Retina (tissue), 1 donor: ENCODE data around the gene SKI.
A peak's percentile ranks its signal among the peaks of the same experiment; 100 is the strongest.

ENCODE experiments used
- DNase-seq: peaks from one replicate; pipeline ENCODE4 v3.0.0-alpha.2; 2016

The SKI gene

DNA sequence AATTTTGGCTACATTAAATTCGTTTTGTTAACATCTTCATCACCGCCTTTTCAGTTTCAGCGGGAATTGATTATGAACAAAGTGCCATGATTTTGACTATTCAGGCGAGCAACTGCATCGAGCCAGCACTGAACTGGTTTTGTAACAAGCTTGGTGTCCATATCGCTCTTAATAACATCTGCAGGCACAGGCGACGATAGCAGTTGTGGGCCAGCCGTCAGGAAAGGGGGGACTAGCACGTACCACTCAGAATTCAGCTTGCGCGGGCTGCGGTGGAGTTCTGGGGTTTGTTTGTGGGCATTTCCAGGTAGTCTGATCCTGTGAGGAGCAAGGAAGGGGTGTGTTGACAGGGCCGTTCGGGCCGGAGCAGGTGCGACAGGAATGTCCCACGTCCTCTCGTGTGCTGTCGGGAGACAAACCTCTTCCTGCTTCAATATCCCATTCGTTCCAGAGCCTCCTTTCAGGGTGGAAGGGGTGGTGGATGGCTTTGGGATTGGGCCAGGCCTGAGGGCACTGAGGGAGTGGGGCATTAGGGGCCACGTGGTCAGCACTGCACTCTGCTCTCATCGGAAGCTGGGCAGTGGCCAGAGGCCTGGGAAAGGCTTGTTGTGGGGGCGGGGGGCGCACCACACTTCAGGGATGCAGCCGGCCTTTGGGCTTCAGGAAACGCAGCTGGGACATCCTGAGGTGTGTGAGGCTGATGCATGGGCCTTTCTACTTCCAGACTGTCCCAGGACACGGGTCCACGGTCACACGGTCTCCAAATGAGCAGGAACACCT lies 39.1 kb downstream of the SKI start:
- no peak for DNase-seq

DNA sequence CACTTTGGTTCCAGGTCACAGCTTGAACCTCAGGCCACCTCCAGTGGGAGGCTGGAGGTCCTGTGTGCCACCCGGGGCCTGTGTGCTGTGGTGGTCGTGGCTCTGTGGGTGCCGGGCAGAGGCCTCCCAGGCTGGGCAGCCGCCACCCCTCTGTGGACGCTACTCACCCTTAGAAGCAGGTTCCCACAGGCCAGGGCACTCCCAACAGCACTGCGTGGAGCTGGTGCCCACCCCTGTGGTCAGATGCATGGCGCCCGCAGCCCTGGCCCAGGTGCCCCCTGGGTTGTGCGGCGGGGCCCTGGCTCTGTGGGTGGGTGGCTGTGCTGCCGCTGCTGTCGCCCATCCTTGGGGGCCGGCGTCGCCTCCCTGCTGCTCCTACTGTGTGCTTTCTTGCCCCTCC lies 39.7 kb downstream of the SKI start:
- no peak for DNase-seq

DNA sequence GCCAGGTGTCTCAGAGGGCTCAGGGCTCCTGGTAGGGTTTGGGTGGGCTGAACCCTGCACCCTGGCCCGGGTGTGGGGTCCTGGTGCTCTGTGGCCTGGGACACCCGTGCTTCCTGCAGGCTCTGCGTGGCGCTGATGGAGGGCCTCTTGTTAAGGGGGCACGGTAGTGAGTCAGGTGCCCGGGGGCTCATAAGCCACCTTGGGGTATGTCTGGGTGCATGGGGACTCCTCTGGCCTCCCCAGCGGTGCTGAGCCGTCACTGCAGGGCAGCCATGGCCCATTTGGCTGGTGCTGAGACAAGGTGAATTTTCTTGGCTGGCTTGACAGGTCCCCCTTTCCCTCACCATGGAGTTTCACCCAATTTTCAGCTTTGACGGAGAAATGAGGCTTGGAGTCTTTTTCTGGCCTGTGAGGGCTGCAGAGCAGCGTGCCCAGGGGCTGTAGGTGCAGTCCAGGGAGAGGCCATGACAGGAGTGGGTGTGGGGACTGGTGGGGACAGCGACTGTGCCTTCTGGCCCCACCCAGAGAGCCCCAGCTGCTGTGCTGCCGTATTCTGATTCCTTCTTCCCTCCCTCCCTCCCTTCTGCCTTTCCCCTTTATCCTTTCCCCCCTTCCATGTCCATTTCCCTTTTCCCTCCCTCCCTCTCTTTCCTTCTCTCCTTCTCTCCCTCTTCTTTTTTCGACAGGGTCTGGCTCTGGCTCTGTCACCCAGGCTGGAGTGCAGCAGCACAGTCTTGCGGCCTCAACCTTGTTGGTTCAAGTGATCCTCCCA lies 40.4 kb downstream of the SKI start:
- DNase-seq, result no peak

DNA sequence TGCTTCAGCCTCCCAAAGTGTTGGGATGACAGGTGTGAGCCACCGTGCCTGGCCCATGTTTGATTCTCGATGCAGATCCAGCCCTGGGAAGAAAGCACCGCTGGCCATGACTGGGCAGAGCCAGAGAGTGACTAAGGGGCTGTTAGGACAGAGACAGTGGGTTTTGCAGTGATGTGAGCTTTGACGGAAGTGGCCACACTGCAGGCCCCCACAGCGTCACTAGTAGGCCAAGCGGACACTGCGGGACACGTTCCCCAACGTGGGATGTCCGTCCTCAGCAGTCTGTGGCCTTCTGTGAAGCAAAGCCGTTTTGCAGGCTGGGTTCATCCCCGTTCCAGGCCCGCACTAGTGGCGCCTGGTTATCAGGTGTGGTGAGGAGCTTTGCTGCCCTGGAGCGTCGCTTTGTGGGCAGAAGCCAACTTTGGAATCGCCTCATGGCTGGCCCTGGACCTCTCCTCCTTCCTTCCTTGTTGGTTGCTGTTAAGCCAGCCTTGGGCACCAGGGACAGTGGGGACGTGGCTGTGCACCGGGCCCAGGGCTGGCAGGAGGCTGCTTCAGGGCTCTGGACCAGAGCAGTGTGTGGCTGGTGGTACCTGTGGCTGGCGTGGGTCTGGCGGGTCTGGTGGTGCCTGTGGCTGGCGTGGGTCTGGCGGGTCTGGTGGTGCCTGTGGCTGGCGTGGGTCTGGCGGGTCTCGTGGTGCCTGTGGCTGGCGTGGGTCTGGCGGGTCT lies 41.2 kb downstream of the SKI start:
- DNase-seq, result no peak

DNA sequence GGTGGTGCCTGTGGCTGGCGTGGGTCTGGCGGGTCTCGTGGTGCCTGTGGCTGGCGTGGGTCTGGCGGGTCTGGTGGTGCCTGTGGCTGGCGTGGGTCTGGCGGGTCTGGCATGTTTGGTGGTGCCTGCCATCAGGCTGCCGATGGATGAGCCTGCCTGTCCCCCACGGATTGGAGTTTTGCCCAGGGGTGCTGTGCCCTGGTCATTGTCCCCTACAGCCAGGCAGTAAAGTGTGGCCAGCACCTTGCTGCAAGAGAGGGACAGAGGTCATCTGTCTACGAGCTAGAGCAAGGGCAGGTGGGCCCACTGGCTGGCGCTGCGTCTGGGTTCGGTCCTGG lies 41.8 kb downstream of the SKI start:
- DNase-seq, result no peak

DNA sequence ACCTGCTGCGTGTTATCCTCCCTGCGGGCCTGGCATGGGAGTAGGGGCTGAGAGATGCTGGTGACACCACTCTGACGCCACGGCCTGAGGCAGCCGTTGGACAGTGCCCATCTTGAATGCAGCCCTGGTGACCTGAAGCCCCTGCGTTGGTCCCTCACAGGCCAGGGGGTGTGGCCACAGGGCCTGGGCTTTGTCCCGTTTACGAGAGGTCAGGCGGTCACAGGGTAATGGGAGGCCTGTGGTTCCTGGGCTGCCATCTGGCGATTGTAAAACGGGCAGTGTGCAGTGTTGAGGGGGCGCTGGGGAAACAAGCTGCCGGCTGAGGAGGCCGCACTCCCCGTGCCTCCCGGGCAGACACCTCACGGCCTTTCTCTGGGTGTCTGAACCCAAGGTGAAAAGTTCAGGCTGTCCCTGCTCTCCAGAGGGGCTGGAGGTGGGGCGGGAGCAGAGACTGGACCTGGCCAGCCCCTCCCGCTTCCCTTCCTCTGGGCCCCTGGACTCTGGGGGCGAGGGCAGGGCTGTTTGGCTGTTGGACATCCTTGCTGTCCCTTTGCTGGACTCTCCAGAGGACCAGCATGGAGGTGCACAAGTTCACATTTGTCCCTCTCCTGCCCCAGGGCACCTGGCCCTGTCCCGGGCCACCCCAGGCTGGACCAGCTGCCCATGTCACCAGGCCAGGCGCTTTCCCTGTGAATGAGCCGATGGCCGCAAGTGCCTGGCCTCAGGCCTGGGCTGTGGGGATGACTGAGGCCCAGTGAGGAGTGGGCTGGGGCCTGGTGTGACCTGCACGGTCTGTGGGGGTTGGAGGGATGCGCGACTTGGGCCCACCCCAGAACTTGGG lies 42.4 kb downstream of the SKI start:
- peak; percentile 81 for DNase-seq

DNA sequence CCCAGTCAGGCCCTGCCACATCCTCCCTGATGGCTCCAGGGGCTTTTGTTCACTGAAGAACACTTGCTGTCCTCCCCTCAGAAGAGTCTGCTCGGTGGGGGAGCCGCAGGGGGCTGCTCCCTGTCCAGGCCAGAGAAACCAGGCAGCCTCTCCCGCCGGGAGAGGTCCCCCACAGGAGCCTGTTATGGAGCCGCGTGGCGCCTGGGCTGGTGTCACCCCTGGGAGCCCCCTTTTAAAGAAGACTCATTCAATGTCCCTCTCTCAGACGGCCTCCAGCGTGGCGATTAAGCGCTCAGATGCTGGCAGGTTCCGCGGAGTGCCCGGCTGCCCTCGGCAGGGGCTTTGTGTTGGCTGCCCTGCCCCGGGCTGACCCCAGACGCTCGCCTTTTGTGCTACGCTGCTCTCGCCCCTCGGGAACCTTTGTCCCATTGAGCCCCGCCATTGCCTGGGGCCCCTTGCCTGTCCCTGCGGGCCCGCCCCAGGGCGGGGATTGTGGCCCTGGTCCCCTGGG lies 43.1 kb downstream of the SKI start:
- peak; percentile 83 for DNase-seq

DNA sequence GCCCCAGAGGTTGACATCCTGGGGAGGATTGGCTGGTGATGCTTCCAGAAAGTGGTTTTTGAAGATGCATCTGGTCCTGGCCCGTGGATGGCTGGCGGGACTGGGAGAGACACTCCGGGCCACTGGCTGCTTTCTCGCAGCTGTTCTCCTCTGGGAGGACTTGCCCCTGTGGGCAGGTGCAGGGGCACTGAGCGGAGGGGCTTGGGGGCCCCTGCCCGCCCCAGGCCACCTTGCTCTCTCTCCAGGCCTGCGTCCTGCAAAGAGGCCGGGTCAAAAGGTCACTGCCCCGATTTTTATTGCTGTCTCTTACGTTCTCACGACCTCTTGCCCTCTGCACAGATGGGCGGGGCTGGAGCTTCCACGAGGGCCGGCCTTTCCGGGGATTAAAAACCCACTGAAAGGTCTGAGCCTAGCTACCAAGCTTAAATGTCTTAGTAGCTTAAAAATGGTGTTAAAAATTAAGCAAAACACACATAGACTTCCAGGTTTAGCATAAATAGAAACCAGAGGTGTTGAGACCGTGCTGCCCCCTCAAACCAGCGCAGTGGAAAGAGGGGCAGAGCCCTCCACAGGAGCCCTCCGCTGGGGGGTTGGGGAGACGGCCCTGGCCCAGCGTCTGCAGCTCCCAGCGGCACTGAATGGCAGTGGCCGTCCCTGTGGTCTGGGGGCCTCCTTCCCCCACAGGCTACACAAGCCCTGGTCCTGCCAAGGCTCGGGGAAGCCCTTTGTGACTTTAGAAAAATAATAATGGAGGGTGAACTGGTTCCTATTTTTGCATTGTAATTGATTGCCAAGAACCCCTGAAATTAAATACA lies 43.9 kb downstream of the SKI start:
- DNase-seq, result peak; percentile 75

DNA sequence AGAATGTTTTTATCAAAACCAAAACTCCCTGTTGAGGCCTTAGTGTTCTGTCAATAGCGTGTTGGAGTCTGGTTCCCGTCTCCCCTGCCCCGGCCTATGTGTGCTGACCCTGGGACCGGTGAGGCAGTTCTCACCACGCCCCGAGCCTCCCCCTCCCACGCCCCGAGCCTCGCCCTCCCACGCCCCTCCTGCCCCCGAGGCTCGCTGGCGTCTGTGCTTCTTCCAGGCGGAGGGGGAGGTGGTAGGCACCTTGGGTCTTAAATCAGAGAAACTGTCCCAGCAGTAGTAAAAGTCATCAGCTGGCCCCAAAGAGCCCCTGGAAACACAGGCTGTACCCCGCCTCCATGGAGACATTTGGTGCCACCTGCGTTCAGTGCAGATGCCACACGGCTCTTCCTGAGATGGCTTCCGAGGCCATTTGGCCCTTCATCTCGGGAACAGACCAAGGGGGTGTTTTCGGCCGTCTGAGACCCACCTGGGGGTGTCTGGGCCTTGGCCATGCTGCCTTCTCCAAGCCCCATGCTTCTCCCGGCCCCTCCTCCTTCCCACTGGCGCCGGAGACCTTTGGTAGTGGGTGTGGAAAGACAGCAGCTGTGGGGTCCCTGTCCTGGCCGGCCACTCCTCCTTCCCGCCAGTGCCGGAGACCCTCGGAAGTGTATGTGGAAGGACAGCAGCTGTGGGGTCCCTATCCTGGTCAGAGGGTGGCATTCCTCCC lies 44.7 kb downstream of the SKI start:
- no peak for DNase-seq

DNA sequence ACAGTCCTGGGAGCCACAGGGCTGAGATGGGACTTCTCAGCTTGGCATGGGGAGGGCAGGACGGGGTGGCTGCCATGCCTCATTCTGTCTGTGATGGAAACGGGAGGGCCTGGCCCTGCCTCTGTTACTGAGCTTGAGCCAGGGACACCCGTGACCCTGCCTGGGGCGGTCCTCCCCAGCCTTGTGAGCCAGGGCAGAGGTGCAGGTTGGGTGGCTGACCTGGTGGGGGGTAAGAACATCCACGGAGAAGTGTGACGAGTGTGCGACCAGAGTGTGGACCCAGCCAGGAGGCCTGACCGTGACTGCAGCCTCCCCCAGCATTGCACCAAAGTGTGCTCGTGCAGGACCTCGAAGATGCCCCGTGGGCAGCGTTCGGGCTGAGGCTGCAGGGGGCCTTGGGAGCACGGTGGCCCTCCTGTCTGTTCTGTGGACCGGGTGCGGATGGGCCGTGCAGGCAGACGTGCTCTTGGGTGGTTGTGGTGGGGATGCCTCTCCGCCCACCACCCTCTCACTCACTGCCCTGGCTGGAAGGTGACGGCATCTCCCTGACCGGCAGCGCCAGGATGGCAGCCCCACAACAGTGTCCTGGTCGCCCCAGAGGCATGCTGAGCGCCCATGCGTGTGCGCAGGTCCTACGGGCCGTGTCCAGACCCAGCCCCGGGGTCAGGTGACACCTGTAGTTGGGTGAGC lies 45.4 kb downstream of the SKI start:
- DNase-seq, result no peak

DNA sequence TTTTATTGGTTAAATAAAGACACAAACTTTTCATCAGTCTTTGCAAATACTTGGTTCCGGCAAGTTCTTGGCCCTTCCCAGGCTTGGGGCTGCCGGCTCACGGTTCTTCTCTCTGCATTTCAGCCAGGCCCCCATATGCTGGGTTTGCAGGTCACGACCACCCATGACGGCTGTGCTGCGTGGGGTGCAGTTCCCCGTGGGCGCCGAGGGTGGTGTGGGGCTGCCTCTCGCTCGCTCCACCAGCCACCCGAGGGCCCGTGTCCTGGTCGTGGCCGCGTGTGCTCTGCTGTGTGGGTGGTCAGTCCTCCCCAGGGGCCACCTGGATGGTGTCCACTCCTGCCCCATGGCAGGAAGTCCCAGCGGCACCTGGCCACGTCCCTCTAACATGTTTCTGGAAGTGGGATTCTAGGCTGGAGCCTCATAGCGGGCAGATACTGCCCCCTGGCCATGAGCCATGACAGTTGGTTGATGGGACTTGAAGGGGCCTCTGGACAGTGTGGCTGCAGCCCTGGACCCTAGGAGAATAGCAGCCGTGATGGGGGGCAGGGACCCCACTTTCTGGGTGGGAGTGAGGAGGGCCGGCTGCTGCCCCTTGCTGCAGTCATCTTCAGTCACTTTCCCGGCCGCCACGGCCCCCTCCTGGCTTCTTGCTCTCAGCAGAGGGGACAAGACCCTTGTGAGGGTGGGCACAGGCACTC lies 46.3 kb downstream of the SKI start:
- peak; percentile 23 for DNase-seq

DNA sequence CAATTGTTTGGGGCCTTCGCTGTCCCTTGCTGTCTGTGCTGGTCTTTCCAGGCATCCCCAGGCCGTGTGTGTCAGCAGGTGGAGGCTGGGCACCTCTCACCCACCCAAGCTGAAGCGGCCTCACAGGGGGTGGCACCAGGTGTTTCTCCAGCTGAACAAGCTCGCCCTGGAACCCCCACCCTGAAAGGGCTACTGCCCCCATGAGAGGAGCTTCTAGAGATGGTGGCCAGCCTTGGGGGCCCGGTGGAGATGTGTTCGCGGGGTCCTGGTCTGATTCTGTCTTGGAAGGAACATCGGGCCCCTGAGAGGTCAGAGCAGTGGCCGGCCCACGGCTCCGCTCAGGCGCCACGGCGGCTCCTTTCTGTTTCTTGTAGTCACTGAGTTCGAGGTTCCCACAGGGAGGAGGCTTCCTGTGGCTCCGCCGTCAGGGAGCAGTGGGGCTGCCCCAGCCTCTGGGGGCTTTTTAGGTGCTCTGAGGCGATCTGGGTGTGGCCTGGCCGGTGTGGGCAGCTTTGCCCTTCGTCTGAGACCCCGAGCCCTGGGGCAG lies 46.9 kb downstream of the SKI start:
- DNase-seq, result peak; percentile 28

DNA sequence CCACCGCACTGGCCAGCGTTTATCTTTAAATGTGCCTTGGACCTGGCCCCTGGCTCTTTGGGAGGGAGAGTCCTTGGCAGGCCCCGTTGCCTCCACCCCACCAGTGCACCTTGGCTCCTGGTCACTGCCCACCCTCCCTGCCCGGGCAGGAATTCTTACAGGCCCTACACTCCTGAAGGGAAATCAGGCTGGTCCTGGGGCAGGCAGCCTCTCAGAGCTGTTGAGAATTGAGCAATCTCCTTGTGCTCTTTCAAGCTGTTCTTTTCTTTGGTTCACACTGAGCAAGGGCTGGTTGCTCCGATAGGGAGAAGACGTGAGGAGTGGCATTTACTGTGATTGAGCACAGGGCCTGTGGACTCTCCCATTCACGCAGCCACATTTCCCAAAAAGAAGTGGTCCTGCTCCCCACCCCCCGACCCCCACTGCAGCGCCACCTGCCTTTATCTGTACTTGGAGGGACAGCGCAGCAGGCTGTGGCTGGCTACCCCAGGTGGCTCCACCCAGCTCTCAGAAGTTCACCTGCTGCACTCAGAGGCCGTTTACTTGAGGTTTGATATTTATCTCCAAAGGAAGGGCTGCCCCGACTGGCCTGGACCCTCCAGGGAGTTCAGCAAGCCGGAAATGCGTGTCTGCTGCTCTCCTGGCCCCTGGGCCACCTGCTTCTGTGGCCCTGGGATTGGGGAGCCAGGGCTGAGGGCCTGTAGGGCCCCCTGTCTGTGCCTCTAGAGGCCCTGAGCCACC lies 47.8 kb downstream of the SKI start:
- peak; percentile 20 for DNase-seq

DNA sequence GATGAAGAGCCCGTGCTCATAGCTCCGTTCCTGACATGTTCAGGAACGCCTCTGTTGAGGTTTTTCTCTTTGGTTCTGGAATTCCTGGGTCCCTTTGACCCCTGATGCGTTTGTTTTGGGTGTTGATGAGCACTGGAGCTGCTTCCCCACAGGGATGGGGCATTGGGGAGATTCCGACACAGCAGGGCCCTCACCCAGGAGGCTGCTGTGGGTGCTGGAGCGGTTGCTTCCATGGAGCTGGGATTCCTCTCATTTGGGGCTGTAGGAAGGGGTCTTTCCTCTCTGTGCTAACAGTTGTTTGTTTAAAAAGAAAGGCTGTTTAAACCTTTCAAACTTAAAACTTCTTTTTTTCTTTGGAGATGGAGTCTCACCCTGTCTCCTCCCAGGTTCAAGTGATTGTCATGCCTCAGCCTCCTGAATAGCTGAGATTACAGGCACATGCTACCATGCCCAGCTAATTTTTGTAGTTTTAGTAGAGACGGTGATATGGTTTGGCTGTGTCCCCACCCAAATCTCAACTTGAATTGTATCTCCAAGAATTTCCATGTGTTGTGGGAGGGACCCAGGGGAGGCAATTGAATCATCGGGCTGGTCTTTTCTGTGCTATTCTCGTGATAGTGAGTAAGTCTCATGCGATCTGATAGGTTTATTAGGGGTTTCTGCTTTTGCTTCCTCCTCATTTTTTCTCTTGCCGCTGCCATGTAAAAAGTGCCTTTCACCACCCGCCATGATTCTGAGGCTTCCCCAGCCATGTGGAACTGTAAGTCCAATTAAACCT lies 48.9 kb downstream of the SKI start:
- DNase-seq, result no peak

DNA sequence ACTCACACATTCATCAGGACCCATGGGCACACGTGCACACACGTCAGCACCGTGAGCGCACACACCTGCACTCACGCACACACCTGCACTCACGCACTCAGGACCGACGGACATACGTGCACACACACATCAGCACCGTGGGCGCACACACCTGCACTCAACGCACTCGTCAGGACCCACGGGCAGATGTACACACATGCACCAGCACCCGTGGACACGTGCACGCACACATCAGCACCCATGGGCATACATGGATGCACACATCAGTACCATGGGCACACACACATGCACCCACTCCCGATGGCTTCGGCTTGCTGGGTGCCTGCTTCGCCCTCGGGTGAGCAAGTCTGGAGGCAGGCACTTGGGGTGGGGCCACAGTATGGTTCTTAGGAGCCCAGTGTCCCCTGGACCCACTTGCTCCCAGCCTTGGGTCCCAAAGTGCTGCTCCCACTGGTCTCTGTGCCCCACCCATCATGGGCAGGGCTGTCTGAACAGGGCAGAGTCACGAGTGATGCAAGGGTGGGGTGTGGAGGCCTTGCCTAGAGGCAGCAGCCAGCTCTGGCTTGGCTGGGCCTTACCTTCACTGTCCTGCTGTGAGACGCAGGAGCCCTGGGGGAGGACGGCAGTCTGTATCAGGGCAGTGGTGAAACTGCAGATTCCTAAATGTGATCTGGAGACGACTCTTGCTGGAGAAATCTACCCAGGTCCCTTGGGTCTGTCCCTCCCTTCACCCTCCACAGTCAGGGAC lies 49.8 kb downstream of the SKI start:
- DNase-seq, result peak; percentile 18

DNA sequence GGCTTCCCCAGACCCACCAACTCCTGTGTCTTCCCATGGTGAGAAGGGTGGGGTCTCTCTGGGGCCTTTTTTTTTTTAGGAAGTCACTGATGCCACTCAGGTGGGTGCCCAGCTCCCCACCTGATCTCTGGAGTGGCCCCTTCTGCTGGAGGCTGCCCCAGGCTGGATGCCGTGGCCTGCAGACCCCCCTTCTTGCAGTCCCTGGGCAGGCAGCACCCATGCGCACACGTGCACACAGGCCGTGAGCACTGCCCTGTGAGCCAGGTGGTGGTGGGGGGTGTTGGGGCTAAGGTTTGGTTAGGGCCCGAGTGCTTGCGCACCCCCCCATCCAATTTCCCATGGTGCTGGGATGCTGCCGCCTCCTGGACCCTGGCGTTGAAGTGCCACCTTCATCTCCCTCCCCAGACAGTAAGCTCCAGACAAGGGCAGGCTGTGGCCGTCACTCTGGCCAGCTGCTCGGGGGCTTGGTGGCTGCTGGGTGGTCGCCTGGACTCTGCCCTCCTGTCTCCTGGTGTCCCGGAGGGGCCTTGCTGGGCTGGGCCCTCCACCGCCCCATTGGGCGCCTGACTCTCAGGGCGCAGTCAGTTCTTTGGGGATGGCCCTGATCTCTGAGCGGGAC lies 50.6 kb downstream of the SKI start:
- DNase-seq, result no peak

DNA sequence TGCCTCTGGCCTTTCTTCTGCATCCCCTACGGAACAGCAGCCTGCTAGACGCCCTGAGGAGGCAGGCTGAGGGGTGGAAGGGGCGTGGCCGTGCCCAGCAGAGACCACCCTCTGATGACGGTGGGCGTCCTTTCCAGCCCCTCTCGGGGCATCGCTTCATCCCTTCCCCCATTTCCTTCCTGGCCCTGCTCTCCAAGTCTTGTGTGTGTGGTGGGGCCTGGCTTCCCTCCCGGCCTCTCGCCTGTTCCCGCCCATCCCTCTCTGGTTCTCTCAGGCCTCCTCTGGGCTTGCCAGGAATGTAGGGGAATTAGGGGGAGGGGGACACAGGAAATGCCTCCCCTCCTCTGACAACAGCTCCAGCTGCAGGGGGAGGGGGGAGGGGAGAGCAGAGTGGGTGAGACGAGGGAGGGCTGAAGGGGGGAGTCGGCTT lies 51.1 kb downstream of the SKI start:
- DNase-seq, result peak; percentile 90
